ENCODE measurements around the gene SIAH2.

GRCh38 chr3:150744041-150744918 is 18.7 kb downstream of the SIAH2 start:
- TF ChIP-seq, protein P1, sequence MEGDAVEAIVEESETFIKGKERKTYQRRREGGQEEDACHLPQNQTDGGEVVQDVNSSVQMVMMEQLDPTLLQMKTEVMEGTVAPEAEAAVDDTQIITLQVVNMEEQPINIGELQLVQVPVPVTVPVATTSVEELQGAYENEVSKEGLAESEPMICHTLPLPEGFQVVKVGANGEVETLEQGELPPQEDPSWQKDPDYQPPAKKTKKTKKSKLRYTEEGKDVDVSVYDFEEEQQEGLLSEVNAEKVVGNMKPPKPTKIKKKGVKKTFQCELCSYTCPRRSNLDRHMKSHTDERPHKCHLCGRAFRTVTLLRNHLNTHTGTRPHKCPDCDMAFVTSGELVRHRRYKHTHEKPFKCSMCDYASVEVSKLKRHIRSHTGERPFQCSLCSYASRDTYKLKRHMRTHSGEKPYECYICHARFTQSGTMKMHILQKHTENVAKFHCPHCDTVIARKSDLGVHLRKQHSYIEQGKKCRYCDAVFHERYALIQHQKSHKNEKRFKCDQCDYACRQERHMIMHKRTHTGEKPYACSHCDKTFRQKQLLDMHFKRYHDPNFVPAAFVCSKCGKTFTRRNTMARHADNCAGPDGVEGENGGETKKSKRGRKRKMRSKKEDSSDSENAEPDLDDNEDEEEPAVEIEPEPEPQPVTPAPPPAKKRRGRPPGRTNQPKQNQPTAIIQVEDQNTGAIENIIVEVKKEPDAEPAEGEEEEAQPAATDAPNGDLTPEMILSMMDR (IDR thresholded peaks at IDR 0.05; ENCODE audit: low read length): no peak
- TF ChIP-seq EZH2phosphoT487 (IDR thresholded peaks at IDR 0.05; ENCODE audit: low read length): no peak
- TF ChIP-seq EZH2 (optimal IDR thresholded peaks at IDR 0.05; ENCODE audit: low read depth, low read length): no peak

All from MM.1S (cell line).